Mucosa of descending colon (tissue), 3 donors: ENCODE measurements around the gene LYSMD1. TPM values are rescaled to one million over a fixed set of nuclear protein-coding genes. Genes with fewer than 3 reads are reported as not detected.
"Not testable (repeated sequence)": the region's sequence is repeated elsewhere in the genome, so short reads cannot be mapped to it uniquely, and the experiment has no call there.

Source experiments
- ATAC-seq: fragments of 200-7000 bp; cut with Tn5 transposase; one replicate; pipeline ENCODE4 v1.9.1; 2020; ENCODE audit warnings: mild to moderate bottlenecking, moderate library complexity
- DNase-seq, 3 donors: peaks; one replicate each; pipeline ENCODE4 v3.0.0-alpha.2; 2020
- H3K36me3 ChIP-seq: fragments of 200-600 bp; one replicate; pipeline ENCODE4 v1.8.0; 2021; ENCODE audit warnings: low read depth, mild to moderate bottlenecking
- H3K4me1 ChIP-seq: fragments of 200-600 bp; one replicate; pipeline ENCODE4 v1.8.0; 2021; ENCODE audit warnings: low read depth, mild to moderate bottlenecking
- H3K4me3 ChIP-seq: fragments of 200-600 bp; one replicate; pipeline ENCODE4 v1.8.0; 2021; ENCODE audit warnings: mild to moderate bottlenecking
- H3K9me3 ChIP-seq: fragments of 200-600 bp; one replicate; pipeline ENCODE4 v1.8.0; 2021; ENCODE audit warnings: mild to moderate bottlenecking
- intact Hi-C, 2 donors: fragments of 100-400 bp; cut with DNase I in 1 of 2; cut with micrococcal nuclease in 1 of 2; formaldehyde crosslinking; loops; one replicate each; pipeline versions ENCODE4 v1.11.0 to v1.11.1; 2022; cut with DNase I, micrococcal nuclease
- long read RNA-seq, 2 donors: library from polyadenylated mRNA; unstranded; transcript quantifications; one replicate each; pipeline ENCODE4 v2.0.0, GENCODE V29; 2019 to 2021
- total RNA-seq, 3 donors: library from RNA; stranded (reverse); fragmentation: NEBNext Ultra II Directional in 2 of 3; extraction: Animal tissue kit (Norgen Biotek cat#: 25700) in 2 of 3; gene quantifications; one replicate each; pipeline versions ENCODE4 v1.2.1 to v1.2.4, GENCODE V29; 2021 to 2023
- TF ChIP-seq, protein P1 (sequence below): fragments of 200-600 bp; IDR thresholded peaks from one replicate; pipeline ENCODE4 v1.8.0; 2022; ENCODE audit warnings: antibody characterized with exemption, mild to moderate bottlenecking
- donor health status: DM: no; HTN: no; CAD: no; lungs with moderate emphysema.
- donor health status: DM: no; HTN: no; CAD: no.
- donor health status: DM: no; HTN: yes; CAD: no.

The LYSMD1 gene, protein sequence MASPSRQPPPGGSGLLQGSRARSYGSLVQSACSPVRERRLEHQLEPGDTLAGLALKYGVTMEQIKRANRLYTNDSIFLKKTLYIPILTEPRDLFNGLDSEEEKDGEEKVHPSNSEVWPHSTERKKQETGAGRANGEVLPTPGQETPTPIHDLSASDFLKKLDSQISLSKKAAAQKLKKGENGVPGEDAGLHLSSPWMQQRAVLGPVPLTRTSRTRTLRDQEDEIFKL
- 10 to 100 TPM in 2 of 3 donors, 1 to 10 TPM in 1; 7.6 to 14.0 (median 10.0) TPM for total RNA-seq
- long read RNA-seq, donor 1 = 0 reads
- long read RNA-seq, donor 2 = 0 reads

DNA sequence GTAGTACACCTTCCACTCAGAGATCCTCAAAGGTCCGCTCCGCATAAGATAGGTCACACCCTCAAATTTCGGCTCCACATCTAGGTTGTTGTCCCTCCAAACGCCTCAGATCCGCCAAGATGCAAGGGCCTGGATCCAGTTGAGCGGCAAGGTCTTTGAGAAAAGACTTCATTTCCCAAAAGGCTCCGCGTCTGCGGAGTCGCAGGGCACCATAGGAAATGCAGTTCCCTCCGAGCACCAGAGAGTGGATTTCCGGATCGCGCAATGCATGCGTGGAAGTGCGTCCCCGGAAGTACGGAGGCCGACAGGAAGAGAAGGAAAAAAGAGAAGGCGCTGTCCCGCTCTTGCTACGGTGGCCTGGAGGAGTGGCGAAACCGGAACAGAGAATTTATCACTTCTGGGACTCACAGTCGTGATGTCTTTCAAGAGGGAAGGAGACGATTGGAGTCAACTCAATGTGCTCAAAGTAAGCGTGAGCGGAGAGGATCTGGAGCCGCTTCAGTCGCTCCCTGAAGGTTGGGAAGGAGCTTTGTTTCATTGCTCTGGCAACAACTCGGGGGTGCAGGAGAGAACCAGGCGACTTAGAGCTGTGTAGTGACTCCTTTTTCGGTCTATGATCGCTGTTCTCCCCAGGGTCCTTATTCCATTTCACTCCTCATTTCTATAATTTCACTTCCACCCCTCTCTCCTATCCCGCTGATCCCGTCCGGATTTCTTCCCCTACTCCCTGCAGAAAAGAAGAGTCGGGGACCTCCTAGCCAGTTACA, at the start of gene LYSMD1, which contains the start of gene SCNM1:
TSS of gene LYSMD1 (minus strand) at position 165 of the 767 bp plus-strand sequence. CDS start 644 bp downstream, outside the sequence.
TSS of gene SCNM1 (plus strand) at position 407 of the 767 bp plus-strand sequence. CDS start at position 416, 9 bp downstream.
- DNase-seq (peak; percentile 95 to 99 (median 97)), ATAC-seq (peak; percentile 98)
- Histone ChIP-seq H3K36me3 (no peaks in the 10 kb centered on the region), H3K9me3 (no peaks in the 10 kb centered on the region), H3K4me1 (peaks cover 11% of the 10 kb centered on the region), H3K4me3 (peak within 1 kb of the TSS; percentile 42)
- intact Hi-C loops = no loop called here
- TF ChIP-seq, protein P1, sequence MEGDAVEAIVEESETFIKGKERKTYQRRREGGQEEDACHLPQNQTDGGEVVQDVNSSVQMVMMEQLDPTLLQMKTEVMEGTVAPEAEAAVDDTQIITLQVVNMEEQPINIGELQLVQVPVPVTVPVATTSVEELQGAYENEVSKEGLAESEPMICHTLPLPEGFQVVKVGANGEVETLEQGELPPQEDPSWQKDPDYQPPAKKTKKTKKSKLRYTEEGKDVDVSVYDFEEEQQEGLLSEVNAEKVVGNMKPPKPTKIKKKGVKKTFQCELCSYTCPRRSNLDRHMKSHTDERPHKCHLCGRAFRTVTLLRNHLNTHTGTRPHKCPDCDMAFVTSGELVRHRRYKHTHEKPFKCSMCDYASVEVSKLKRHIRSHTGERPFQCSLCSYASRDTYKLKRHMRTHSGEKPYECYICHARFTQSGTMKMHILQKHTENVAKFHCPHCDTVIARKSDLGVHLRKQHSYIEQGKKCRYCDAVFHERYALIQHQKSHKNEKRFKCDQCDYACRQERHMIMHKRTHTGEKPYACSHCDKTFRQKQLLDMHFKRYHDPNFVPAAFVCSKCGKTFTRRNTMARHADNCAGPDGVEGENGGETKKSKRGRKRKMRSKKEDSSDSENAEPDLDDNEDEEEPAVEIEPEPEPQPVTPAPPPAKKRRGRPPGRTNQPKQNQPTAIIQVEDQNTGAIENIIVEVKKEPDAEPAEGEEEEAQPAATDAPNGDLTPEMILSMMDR = no peak

DNA sequence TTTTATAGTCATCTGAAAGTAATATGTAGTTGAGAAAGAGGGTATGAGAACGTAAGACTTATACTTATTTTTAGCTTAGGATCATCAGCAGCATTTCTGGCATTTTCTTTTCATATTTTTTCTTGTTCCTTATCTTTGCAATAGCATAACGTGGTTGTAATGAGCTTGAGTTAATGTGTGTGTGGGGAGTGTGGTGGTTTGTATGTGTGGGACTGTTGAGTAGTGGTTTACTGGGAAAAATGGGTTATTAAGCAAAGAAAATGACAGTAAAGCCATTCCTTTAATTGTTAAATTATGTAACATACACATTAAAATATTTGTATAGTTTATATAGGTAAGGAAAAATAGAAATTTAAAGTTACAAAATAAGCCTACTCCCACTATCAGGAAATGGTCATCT, 47.9 kb upstream of the LYSMD1 start:
- Histone ChIP-seq H3K4me3 (no peak overlapping the region), H3K36me3 (no peaks in the 10 kb centered on the region), H3K9me3 (no peaks in the 10 kb centered on the region), H3K4me1 (no peaks in the 10 kb centered on the region)
- intact Hi-C loops = no loop called here
- DNase-seq (no peak), ATAC-seq (no peak)
- TF ChIP-seq, protein P1 = no peak

DNA sequence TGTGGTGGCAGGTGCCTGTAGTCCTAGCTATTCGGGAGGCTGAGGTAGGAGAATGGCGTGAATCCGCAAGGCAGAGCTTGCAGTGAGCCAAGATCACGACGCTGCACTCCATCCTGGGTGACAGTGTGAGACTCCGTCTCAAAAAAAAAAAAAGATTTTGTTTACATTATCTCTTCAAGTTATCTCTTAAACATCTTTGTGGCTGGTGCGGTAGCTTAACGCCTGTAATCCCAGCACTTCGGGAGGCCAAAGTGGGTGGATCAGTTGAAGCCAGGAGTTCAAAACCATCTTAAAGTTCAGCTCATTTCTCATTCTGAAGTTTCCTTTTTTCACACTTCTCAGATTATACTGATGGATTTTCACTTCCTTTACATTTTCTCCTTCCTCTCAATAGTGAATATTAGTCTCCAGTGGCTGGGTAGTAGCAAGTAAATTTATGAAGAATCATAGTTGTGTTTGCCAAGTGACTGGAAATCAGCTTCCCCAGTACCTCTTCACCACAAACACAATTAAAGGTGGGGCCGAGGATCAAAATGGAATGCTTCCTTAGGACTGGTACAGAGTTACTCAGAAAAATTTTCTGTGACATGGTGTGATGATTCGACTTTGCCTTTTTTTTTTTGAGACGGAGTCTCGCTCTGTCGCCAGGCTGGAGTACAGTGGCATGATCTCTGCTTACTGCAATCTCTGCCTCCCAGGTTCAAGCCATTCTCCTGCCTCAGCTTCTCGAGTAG, 46.4 kb upstream of the LYSMD1 start:
- no peaks in the 10 kb centered on the region for H3K36me3 ChIP-seq
- DNase-seq (no peak), ATAC-seq (no peak)
- no peaks in the 10 kb centered on the region for H3K4me1 ChIP-seq
- H3K9me3 ChIP-seq = no peaks in the 10 kb centered on the region
- intact Hi-C loops = no loop called here
- no peak overlapping the region for H3K4me3 ChIP-seq
- TF ChIP-seq, protein P1 = no peak

DNA sequence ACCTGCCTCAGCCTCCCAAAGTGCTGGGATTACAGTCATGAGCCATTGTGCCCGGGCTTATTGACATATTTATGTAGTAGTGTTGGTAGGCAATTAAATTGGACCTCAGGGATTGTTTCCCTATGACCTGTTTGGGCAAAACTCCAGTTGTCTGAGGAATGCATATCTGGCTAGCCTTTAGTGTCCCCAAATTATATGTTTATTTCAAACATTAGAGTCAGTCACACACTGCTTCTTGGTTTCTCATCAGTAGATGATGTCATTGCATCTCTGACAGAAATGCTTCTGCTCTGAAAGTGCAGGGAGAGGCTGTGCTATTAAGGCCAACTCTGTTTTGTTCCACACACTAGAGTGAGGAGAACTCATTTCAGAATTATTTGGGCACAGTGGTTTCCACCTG, 45.1 kb upstream of the LYSMD1 start:
- DNase-seq (no peak), ATAC-seq (no peak)
- Histone ChIP-seq H3K36me3 (peaks cover 4% of the 10 kb centered on the region), H3K9me3 (no peaks in the 10 kb centered on the region), H3K4me1 (no peaks in the 10 kb centered on the region), H3K4me3 (no peak overlapping the region)
- intact Hi-C loops = no loop called here
- TF ChIP-seq, protein P1 = no peak

DNA sequence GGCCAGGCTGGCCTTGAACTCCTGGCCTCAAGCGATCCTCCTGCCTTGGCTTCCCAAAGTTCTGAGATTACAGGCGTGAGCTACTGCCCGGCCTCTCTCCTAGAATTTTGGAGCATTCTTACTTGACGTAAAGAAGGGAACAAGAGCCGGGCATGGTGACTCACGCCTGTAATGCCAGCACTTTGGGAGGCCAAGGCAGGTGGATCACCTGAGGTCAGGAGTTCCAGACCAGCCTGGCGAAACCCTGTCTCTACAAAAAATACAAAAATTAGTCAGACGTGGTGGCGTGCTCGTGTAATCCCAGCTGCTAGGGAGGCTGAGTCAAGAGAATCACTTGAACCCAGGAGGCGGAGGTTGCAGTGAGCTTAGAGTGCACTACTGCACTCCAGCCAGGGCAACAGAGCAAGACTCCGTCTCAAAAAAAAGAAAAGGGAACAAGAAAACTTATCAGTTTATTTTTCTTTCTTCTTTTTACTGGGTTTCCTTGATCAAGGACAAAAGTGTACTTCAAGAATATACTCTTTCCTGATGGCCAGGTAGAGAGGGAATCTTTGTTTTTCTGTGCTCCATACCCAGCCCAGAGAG, 39.8 kb upstream of the LYSMD1 start:
- peaks cover 16% of the 10 kb centered on the region for H3K4me1 ChIP-seq
- H3K4me3 ChIP-seq, ATAC-seq, intact Hi-C loops, H3K36me3 ChIP-seq, DNase-seq, H3K9me3 ChIP-seq: not testable (repeated sequence)
